NCI-H128 (cell line): ENCODE data around the gene ASS1.
"Not testable (repeated sequence)": the region's sequence is repeated elsewhere in the genome, so short reads cannot be mapped to it uniquely, and the experiment has no call there.

Experiments
- DNase-seq: peaks from one replicate; lab custom pipeline; 2025; ENCODE audit not compliant: unreplicated experiment; lab: John Stamatoyannopoulos, UW

Gene ASS1

DNA sequence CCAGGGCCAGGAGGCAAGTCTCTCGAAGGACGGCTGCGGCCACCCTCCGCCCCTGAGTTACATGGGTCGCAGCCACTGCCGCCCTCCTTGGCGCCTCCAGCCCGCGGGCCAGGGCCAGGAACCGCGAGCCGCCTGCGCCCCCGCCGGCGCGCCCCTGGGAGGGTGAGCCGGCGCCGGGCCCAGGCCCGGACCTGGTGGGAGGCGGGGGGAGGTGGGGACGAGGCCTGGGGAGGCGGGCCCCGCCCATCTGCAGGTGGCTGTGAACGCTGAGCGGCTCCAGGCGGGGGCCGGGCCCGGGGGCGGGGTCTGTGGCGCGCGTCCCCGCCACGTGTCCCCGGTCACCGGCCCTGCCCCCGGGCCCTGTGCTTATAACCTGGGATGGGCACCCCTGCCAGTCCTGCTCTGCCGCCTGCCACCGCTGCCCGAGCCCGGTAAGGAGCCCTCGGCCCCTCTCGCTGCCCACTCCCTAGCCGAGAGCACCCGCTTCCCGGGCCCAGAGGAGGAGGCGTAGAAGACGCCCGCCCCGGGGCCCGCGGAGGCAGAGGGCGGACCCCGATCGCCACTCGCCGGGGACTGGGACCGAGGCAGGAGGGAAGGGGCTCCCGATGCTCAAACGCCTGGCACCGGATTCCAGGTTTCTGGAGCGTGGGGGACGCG, at the start of gene ASS1:
ASS1 (plus strand) TSS at position 397 of the 657 bp plus-strand sequence. CDS start 7,268 bp downstream, outside the sequence.
- no peak for DNase-seq

DNA sequence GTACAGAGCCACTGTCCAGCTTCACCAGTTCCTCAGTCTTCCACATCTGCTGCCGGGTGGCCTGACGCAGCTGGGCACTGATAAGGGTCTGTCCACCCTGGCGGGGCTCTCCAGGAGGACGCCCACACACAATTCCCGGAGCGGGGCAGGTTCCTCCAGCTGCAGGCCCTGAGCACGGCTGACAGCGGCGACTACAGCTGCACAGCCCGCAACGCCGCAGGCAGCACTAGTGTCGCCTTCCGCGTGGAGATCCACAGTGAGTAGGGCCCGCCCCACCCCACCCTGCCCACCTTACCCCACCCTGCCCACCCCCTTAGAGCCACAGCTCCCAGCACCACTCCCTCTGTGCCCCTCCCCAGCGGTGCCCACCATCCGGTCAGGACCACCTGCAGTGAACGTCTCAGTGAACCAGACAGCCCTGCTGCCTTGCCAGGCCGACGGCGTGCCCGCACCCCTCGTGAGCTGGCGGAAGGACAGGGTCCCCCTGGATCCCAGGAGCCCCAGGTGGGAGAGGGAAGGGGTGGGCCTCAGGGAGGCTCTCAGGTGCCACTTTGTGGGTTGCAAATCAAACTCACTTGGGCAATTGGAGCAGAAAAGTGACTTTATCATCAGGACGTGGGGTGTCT, 48.8 kb upstream of the ASS1 start:
- DNase-seq: no peak

DNA sequence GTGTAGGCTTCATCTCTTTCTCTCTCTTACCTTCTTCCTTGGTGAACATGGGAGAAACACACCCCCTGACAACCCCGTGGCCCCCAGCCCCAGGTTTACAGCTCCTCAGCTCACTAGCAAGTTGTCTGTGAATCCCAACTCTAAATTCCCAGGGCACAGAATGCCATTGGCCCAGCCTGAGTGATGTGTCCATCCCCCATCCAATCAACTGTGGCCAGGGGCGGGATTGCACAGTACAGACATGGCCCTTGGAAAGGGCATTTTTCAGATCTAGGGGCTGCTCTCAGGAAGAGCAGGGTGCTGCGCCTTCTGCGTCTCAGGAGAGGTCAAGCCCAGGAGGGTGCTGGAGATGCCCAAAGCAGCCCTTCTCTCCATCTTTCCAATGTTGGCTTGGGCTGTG, 48.2 kb upstream of the ASS1 start:
- DNase-seq: no peak

DNA sequence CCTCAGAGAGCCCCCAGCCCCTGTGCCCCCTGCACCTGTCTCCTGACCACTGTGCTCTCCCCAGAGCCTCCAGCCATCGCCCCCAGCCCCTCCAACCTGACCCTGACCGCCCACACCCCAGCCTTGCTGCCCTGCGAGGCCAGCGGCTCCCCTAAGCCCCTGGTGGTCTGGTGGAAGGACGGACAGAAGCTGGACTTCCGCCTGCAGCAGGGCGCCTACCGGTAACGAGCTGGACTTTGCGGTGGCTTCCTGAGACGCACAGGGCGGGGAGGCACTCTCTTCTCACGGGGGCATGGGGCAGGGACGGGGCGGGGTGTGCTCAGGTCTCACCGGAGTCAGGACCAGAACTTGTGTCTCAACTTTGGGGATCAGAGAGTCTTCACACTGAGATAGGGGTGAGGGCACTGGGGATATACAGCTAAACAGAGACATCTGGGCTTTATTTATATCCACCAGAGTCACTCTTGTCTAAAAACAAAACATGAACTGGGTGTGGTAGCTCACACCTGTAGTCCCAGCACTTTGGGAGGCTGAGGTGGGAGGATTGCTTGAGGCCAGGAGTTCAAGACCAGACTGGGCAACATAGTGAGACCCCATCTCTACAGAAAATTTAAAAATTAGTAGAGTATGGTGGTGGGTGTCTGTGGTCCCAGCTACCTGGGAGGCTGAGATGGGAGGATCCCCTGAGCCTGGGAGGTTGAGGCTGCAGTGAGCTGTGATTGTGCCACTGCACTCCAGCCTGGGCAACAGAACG, 46.1 kb upstream of the ASS1 start:
- DNase-seq: no peak

DNA sequence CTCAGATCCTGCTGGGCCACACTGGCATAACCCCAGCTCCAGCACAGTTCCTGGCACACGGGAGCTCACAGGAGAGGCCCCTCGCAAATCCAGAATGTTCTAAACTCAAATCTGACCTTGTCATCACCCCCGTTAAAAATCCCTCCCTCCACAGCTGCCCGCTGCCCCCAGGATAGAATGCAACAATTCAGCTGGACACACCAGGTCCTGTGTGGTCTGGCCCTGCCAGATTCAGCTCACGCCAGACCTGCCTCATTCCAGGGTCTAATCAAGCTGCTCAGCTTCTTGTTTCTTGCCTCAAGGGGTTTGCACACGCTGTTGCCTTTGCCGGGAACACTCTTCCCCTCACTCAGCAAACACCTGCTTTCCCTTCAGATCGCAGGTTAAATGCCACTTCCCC, 45.0 kb upstream of the ASS1 start:
- DNase-seq: no peak

DNA sequence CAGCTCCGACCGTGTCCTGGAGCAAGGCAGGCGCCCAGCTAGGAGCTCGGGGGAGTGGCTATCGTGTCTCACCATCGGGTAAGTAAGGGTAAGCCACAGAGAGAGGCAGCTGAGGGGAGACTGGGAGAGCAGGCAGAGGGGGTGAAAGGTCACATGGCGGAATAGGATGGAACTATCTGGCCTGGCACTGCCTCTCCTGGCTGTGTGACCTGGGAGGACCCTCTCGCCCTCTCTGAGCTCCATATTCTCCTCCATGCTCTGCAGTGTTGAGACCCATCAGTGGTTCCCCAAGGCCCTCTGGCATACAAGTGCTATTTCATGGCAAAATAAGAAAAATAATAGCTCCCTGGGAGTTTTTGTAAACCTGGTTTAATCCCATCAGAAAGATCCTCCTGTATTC, 43.9 kb upstream of the ASS1 start:
- no peak for DNase-seq

DNA sequence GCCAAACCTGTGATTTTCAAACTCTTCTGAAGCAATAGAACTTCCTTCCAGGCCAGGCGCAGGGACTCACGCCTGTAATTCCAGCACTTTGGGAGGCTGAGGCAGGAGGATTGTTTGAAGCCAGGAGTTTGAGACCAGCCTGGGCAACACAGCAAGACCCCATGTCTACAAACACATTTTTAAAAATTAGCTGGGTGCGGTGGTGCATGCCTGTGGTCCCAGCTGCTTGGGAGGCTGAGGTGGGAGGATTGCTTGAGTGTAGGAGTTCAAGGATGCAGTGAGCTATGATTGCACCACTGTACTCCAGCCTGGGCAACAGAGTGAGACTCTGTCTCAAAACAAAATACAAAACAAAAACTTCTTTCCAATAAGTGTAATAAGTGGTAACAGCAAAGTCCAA, 43.0 kb upstream of the ASS1 start:
- DNase-seq: not testable (repeated sequence)

DNA sequence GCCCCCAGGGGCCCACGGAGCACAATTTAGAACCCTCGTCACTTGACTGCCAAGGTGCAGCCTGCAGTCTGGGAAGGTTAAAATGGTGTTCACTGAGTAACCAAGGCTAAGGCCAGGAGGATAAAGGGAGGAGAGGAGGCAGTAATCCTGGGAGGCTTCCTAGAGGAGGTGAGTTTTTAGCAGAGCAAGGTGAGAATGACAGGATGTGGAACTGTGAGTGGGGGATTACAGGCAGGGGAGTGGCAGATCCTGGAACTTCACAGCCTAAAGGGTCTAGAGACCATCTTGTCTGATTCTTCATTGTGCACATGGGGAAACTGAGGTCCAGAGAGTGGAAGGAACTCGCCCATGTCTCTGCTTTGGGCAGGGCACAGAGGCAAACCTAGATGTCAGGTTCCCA, 42.5 kb upstream of the ASS1 start:
- no peak for DNase-seq

DNA sequence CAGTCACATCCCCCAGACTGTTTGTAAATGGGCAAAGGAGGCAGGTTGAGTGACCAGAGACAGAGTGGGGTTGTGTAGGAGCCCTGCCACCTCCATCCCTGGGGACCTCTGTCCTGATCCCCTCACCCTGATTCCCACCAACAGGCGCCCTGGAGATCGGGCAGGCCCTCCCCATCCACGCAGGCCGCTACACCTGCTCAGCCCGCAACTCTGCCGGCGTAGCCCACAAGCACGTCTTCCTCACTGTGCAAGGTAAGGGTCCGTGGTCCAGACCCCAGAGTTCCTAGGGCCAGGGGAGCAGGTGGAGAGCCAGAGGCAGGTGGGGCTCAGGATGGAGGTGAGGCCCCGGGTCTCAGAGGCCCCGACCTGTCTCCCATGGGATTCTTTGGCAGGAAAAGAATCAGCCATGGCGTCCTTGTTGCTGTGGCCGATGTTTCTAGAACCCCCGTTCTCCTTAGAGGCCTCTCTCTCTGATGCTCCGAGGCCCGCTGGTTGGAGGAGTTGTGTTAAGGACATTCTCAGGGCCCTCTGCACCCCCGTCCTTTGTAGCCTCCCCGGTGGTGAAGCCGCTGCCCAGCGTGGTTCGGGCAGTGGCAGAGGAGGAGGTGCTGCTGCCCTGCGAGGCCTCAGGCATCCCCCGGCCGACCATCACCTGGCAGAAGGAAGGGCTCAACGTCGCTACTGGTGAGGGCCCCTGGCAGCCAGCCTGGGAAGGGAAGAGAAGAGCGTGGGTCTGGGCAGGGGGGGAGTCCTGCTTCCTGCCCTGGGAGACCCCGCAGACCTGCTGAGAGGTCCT, 41.9 kb upstream of the ASS1 start:
- no peak for DNase-seq

DNA sequence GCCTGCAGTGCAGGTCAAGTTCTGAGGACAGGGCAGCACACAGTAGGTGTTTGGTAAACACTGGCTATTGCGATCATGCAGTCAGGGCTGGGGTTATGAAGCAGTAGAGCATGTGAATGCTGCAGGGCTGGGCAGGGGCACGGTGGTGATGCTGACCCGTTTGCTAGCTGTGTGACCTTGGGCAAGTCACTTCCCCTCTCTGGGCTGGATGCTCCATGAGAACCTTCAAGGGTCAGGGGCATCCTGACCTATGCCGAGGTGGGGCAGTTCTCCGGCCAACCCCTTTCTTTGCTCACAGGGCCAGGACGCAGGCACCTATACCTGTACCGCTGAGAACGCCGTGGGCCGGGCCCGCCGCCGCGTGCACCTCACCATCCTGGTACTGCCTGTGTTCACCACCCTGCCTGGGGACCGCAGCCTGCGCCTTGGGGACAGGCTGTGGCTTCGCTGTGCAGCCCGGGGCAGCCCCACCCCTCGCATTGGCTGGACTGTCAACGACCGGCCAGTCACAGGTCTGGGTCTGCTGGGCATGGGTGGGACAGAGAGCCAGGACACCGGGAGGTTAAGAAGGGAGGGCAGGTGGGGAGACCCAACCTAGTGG, 39.0 kb upstream of the ASS1 start:
- no peak for DNase-seq

DNA sequence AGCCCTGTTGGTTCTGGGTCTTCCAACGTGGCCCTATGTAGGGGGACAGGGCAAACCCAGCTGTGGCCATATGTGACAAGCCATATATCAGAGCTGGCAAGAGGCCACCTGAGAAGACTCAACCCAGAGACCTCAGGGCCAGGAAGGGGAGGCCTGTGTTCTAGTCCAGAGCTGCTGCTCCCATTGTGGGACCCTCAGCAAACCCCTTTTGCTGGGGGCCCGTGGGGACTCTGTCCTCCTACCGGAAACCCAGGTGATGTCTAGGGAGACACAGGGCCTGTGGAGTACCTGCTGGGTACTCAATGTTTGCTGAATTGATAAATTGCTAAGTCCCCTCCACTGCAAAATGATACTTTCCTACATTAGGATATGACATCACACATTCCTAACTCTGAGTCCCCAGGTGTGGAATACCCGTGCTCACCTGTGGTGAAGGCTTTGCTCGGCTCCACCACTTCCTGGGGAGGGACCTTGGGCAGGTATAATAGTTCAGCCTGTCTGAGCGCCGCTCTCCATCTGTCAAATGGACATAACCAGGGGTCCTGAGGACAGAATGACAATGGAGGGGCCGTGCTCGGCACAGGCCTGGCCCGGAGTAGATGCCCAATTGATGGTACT, 38.4 kb upstream of the ASS1 start:
- DNase-seq: no peak

DNA sequence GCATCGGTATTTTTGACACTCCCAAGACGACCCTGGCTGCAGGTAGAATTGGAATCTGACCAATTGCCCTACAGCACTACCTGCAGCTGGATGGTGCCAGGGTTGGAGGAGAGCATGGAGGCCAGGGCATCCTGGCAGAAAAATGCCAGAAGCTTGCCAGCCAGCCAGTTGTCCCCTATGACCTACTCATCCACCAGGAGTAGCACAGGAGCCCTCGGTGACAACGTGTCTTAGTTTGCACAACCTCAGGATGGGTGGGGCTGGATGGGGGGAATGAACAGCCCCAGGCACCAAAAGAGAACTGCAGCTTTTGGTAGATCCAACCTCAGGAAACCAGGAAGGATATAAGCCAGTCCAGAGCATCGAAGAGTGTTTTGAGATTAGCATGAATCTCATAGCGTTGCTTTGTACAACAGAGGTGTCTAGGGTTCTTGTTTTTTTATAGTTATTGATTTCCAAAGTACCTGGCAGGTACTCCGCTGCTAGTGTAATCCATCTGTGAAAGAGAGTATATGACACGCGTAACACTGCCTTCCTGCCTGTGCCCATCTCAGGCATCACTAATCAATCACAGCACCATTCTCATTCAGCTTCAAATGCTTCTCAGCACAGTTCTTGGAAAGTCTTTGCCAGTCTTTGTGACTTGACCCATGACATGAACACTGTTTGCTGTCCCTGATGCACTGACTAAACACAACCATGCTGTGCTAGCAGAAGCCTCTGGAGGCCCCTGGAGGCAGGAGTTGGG, 36.7 kb upstream of the ASS1 start:
- DNase-seq: no peak

DNA sequence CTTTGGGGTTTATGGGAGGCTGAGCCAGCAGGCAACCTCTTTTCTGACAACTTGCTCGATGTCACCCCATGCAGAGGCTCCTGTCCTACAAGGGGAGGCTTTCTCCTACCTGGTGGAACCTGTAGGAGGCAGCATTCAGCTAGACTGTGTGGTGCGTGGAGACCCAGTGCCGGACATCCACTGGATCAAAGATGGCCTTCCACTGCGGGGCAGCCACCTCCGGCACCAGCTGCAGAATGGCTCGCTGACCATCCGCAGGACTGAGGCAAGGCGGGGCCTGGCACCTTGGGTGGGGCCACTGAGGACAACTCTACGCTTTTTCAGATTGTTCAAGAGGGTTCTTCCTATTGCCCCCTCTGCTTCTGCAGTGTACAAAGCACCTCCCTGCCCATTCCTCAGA, 36.1 kb upstream of the ASS1 start:
- DNase-seq: no peak

DNA sequence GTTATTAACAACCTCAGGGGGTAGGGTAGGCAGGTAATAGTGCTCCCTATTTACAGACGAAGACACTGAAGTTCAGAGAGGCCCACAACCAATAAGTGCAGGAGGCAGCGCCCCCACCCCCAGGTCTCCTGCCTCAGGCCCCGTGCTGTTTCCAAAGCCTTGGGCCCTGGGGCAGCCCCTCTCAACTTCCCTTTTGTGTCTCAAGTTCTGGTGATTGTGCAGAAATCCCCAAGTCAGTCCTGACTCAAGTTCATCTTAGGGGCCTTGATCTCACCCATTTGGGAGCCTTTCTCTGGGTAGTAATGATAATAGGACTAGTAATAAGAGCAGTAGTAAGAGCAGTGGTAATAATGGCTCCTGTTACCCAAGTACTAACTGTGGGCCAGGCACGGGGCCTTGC, 35.5 kb upstream of the ASS1 start:
- no peak for DNase-seq

DNA sequence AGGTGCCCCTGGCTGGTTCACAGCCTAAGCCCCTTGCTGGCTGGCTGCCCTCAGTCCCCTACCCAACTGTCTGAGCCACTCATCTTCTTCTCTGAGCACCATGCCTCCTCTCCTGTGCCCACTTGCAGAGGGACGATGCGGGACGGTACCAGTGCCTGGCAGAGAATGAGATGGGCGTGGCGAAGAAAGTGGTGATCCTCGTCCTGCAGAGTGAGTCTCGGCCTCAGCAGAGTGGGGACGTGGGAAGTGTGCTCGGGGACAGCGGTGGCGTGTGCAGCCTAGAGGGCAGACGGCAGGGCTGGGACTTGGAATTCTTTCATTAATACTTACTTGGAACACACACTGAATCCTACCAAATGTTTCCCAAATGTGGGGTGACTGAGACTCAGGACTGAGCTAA, 34.3 kb upstream of the ASS1 start:
- no peak for DNase-seq

DNA sequence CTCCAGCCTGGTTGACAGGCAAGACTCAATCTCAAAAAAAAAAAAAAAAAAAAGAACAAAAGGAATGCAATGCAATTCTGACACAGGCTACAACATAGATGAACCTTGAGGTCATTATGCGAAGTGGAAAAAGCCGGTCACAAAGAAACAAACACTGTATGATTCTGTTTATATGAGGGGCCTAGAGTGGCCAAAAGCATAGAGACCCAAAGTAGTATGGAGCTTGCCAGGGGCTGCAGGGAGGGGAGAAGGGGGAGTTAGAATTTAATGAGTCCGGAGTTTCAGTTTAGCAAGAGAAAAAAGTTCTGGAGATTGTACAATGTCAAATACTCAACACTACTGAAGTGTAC, 33.2 kb upstream of the ASS1 start:
- no peak for DNase-seq

DNA sequence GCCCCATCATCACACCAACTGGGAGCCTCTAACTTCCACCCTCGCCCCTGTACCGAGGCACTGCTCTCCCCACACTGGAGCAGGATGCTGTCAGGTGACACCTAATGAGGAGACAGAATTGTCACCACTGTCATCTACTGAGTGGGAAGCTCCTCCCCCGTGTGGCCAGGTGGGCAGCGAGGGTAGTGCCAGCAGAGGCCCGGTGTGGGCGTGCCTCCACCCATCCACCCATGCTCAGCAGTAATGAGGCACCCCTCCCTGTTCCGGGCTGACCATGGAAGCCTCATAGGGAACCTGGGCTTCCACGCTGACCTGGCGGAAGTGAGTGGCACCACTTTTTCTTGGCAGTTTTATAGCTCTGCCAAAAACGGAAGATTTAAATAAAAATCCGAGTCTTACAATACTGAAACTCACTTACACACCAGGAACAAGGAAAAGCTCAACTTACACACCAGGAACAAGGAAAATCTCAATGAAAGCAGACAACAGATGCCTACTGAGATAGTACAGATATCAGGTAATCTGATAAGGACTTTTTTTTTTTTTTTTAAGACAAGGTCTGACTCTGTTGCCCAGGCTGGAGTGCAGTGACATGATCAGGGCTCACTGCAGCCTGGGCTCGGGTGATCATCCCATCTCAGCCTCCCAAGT, 30.6 kb upstream of the ASS1 start:
- no peak for DNase-seq

DNA sequence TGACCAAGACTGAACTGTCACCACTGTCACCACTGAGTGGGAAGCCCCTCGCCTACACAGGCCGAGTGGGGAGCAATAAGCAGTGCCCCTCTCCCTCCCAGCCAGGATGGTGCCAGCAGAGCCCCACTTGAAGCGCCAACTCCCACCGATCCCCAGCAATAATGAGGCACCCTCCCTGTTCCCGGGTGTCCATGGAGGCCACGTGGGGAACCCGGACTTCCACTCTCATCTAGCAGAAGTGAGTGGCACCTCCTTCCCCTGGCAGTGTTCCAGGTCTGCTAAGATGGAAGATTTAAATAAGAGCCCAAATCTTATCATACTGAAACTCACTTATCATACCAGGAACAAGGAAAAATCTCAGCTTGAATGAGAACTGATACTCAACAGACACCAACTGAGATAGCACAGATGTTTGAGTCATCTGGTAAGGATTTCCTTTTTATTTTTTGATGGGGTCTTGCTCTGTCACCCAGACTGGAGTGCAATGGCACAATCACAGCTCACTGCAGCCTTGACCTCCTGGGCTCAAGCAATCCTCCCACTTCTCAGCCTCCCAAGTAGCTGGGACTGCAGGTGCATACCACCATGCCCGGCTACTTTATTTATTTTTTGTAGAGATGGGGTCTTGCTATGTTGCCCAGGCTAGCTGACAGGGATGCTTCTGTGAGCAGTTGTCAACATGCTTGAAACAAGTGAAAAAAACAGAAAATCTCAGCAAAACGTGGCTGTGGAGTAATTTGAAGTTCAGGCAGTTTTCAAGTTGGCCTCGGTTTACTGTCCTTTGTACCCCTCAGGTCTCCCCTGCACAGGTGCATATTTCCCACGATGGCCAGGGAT, 29.6 kb upstream of the ASS1 start:
- DNase-seq: no peak

DNA sequence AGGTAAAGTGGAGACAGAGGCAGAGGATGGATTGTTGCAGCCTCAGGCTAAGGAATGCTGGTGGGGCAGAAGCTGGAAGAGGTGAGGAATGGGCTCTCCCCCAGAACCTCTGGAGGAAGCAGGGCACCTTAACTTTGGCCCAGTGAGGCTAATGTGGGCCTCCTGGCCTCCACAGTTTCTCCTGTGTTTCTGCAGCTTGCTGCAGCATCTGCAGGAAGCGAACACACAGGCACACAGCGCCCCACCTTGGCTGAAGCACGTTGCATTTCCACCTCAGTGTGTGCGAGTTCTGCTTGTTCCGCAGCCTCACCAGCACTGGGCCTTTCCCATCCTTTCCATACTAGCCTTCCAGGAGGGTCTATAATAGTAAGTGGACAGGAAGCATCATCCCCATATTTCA, 27.2 kb upstream of the ASS1 start:
- DNase-seq: no peak
